Measurements from ENCODE around the gene PADI4.

The PADI4 gene

GRCh38 chr1:17375651-17376050, 67.7 kb downstream of the PADI4 start:
- no peak for TF ChIP-seq CTCF (conservative IDR thresholded peaks at IDR 0.05; ENCODE audit: low read depth)
- H3K27ac ChIP-seq: no peak overlapping the region
- no peak for DNase-seq (ENCODE audit: low spot score)
- ChIA-PET POLR2A (ENCODE audit: low non-redundant PET) (no interaction called here), CTCF (interaction anchor here (0.7 kb wide), 1 partner anchor 117 kb away, joined by 3 read pairs; no protein-coding TSS in a partner anchor)

DNA sequence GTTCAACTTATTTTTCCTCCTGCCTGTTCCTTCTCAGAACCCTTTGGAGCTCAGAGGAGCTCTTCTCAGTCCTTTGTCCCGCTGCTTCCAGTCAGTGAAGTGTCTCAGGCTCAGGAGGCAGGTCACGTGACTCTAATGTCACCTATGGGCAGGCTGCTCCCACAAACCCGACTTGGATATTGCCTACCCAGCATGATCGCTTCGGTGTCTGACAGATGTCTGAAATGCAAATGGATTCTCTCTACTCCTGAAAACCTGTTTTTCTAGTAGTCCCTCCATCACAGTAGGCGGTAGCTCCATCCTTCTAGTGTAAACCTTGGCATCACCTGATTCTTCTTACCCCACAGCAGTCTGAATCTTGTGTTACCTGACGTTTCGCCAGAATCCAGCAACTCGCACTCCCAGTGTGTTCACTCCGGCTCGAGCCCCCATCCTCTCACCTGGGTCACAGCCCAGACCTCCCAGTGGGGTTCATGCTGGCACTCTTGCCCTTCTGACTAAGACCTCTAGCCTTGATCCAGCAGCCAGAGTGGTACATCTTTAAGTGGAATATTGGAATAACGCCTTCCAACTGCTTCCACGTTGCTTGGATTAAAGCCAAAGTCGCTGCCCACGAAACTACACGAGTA, 69.4 kb downstream of the PADI4 start:
- ChIA-PET POLR2A (ENCODE audit: low non-redundant PET) (no interaction called here), CTCF (interaction anchor here (0.6 to 0.7 kb wide), 2 partner anchors 224 to 239 kb away, joined by 3 to 4 read pairs; no protein-coding TSS in a partner anchor)
- no peak for DNase-seq (ENCODE audit: low spot score)
- H3K27ac ChIP-seq: no peak overlapping the region
- TF ChIP-seq CTCF (conservative IDR thresholded peaks at IDR 0.05; ENCODE audit: low read depth): no peak

DNA sequence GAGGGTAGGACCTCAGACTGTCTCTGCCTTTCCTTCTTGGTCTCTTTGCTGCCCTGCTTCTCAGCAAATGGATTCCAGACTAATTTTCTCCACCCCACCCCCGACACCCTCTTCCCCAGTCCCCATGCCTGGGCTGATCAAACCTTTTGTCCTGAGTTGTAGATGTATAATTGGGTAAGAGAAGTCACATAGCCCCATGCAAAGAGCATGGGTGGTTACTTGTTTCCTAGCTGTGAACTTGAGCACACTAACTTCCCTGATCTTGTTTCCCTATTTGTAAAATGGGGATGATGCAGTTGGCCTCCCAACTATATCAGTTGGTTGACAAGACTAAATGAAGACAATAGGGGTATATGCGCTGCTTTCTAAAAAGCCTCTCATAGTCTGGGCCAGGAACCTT, 73.2 kb downstream of the PADI4 start:
- no peak overlapping the region for H3K27ac ChIP-seq
- CTCF ChIA-PET: no interaction called here
- no peak for DNase-seq (ENCODE audit: low spot score)
- POLR2A ChIA-PET (ENCODE audit: low non-redundant PET): no interaction called here
- TF ChIP-seq CTCF (conservative IDR thresholded peaks at IDR 0.05; ENCODE audit: low read depth): no peak

DNA sequence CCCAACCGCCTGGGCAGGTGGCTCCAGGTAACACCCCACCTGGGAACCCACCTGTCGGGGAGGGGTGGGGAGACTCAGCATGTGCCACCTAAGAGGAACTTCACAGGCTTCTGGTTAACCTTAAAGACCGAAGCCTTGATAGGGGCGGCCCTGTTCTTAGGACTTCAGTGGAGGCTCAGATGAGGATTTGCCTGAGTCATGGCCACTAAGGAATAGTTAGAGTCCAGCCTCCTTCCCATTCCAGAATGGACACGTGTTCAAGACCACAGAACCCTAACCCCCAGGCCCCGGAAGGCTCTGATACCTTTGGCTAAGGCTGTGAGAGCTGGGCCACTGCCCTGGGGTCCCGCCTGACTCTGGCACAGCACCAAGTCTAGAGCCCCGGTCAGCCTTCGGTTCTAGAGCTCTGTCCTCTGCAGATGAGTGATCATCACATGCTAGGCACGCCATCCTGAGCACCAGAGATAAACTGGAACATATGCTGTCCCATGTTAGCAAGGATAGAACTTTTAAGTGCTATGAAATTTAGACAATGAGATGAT, 84.3 kb downstream of the PADI4 start:
- DNase-seq (ENCODE audit: low spot score): no peak
- TF ChIP-seq CTCF (conservative IDR thresholded peaks at IDR 0.05; ENCODE audit: low read depth): no peak
- H3K27ac ChIP-seq: no peak overlapping the region
- ChIA-PET POLR2A (ENCODE audit: low non-redundant PET) (no interaction called here), CTCF (no interaction called here)

DNA sequence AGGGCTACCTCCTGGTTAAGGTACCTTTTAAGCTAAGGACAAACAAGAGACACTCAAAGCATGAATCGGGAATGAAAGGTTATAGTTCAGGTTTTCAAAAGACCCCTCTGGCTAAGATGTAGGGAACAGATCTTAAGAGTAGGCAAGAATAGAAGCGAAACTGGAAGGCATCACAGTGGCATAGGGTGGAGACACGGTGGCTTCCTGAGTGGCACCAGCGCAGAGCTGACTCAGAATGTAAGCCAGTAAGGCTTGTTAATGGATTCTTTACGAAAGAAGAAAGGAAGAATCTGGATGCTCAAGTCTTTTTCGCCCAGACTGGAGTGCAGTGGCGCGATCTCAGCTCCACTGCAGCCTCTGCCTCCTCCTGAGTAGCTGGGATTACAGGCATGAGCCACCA, 85.2 kb downstream of the PADI4 start:
- TF ChIP-seq CTCF (conservative IDR thresholded peaks at IDR 0.05; ENCODE audit: low read depth): no peak
- ChIA-PET CTCF (interaction anchor here (0.8 kb wide), 1 partner anchor 57 kb away, joined by 4 read pairs; no protein-coding TSS in a partner anchor), POLR2A (ENCODE audit: low non-redundant PET) (no interaction called here)
- no peak overlapping the region for H3K27ac ChIP-seq
- no peak for DNase-seq (ENCODE audit: low spot score)

DNA sequence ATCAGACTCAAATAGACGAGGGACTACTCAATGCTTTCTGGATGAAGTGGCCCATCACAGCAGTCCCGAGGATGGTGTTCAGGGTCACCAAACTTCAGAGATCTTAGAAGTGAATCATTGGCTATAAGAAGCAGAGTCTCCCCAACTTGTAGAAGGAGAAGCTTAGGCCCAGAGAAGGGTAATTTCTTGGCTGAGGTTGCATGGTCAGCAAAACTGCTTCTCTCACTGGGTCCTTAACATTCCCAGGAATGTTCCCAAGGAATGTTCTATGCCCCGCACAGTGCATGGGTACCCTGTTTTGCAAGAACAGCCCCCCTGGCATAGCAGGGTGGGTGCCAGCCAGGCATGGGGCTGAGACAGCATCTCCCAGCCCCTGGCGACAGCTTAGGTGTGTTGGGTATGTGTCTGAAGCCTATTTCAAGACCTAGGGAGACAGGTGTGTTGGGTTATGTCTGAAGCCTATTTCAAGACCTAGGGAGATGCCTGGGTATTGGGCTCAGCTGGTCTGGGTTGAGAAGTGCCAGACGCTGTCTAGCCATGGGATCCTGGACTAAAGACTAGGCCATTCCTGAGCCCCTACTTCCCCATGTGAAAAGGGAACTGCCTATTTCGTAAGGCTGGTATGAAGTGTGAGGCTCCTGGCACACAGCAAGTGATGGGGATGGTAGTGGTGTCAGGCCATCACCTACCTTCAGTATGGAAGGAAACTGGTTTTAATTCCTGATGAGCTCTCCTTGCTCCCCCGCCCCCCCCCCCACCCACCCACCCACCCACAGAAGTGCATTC, 90.1 kb downstream of the PADI4 start:
- ChIA-PET POLR2A (ENCODE audit: low non-redundant PET) (no interaction called here), CTCF (no interaction called here)
- no peak for TF ChIP-seq CTCF (conservative IDR thresholded peaks at IDR 0.05; ENCODE audit: low read depth)
- no peak overlapping the region for H3K27ac ChIP-seq
- no peak for DNase-seq (ENCODE audit: low spot score)
